Testis (tissue), 2 donors: ENCODE measurements around the gene BTNL2.

Source experiments
- CTCF ChIP-seq, 3 experiments: fragments of 450-650 bp in 2 of 3; fragments of 200-600 bp in 1 of 3; sonication (generic) in 1 of 3; IDR thresholded peaks; one replicate each; pipeline ENCODE4 v1.5.1; 2016 to 2019; ENCODE audit warnings: antibody characterized with exemption in 3 of 3, mild to moderate bottlenecking in 2 of 3, moderate library complexity in 1 of 3
- POLR2A ChIP-seq: fragments of 450-650 bp; IDR thresholded peaks from one replicate; pipeline ENCODE4 v1.6.1; 2017; ENCODE audit warnings: antibody characterized with exemption, mild to moderate bottlenecking, moderate library complexity

- TF ChIP-seq CTCF (IDR thresholded peaks at IDR 0.05), result no peak
- TF ChIP-seq POLR2A, result no peak
These were observed 39.3 kb downstream of the BTNL2 start for GRCh38 chr6:32367644-32368043.
